ENCODE data around the gene GRAMD2B. TPM values are rescaled to one million over a fixed set of nuclear protein-coding genes. Genes with fewer than 3 reads are reported as not detected.

The GRAMD2B gene
- total RNA-seq, 4 donors from 2014 or later, result 19.1 to 44.1 (median 36.7) TPM

- DNase-seq (ENCODE audit: low spot score), result no peak
- ATAC-seq (ENCODE audit: low FRiP score), result no peak
Observed at GRCh38 chr5:126428421-126428820, 5.2 kb downstream of the GRAMD2B start.

DNA sequence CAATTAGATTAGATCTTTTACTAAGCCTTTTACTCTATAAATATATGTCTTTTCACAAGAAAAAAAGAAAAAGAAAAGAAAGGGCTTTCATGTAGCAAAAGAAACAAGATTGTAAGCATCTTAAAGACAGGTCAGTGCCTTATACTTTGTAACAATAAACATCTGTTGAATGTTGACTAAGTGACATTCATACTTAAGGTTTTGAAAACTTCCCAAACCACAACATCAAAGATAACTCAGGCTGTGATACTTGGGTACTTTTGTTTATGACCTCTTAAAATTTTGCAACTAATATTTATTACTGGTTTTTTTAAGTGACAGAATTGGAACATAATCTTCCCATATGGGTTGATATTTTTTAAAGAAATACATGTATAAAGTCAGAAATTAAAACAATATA is 7.4 kb downstream of the GRAMD2B start:
- no peak for ATAC-seq (ENCODE audit: low FRiP score)
- TF ChIP-seq CTCF (IDR thresholded peaks at IDR 0.05), result no peak
- no peak for DNase-seq (ENCODE audit: low spot score)

More at GRCh38 chr5:126428421-126428820, 5.2 kb downstream of the GRAMD2B start:
- no peak for TF ChIP-seq CTCF (IDR thresholded peaks at IDR 0.05)

- ATAC-seq (ENCODE audit: low FRiP score) (peak; percentile 71), DNase-seq (ENCODE audit: low spot score) (no peak)
- no peak for TF ChIP-seq CTCF (IDR thresholded peaks at IDR 0.05)
Observed at GRCh38 chr5:126433701-126434100, 10.5 kb downstream of the GRAMD2B start.

- TF ChIP-seq CTCF (IDR thresholded peaks at IDR 0.05), result no peak
- DNase-seq (ENCODE audit: low spot score), result no peak
- no peak for ATAC-seq (ENCODE audit: low FRiP score)
Observed at GRCh38 chr5:126435261-126435660, 12.1 kb downstream of the GRAMD2B start.

DNA sequence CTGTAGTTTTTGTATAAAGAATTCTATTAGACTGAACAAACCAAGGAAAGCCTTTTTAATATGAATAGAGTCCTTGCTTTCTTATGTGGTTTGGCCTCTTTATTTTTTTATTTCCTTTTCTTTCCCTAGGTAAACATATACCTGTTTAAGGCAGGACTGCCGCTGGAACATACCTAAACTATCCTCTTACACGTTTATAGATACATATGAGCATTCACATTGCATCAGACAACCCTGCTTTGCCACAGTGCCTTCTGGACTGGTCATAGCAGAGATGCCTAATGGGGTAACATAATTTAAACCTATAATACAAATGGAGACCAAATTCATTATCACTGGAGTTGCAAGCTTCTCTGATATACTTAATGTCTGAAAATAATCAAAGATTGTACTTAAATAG is 12.5 kb downstream of the GRAMD2B start:
- TF ChIP-seq CTCF (IDR thresholded peaks at IDR 0.05), result no peak
- DNase-seq (ENCODE audit: low spot score), result no peak
- no peak for ATAC-seq (ENCODE audit: low FRiP score)

- ATAC-seq (ENCODE audit: low FRiP score) (no peak), DNase-seq (ENCODE audit: low spot score) (no peak)
- no peak for TF ChIP-seq CTCF (IDR thresholded peaks at IDR 0.05)
Observed at GRCh38 chr5:126437721-126438120, 14.5 kb downstream of the GRAMD2B start.

GRCh38 chr5:126438267-126438666 is 15.1 kb downstream of the GRAMD2B start:
- DNase-seq (ENCODE audit: low spot score) (no peak), ATAC-seq (ENCODE audit: low FRiP score) (no peak)
- no peak for TF ChIP-seq CTCF (IDR thresholded peaks at IDR 0.05)
